VCaP (cell line): ENCODE data around the gene TIMM21.

ENCODE experiments used
- H3K27ac ChIP-seq: fragments of 450-650 bp; 2 replicates; pipeline ENCODE4 v1.5.1; 2017
- TF ChIP-seq, protein P1 (sequence below): fragments of 450-650 bp; conservative IDR thresholded peaks from 2 replicates; pipeline ENCODE4 v1.5.1; 2017; ENCODE audit warnings: mild to moderate bottlenecking, moderate library complexity

Gene TIMM21

DNA sequence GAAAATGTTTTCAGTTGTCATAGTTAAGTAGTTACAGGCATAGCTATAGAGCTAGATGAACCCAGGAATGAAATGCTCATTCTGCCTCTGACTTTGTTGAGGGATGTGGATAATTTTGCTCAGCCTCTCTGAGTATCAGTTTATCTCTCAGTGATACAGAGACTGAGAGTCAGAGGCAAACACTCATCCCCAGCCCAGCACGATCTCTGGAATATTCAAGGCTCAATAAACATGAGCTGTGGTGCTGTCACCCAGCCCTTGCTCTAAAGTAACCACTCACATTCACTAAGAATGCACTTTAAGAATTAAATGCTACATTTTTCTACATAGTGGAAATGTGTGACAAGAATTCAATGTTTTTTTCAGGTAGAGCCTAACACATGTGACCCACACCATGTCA, 30.6 kb downstream of the TIMM21 start:
- TF ChIP-seq, protein P1, sequence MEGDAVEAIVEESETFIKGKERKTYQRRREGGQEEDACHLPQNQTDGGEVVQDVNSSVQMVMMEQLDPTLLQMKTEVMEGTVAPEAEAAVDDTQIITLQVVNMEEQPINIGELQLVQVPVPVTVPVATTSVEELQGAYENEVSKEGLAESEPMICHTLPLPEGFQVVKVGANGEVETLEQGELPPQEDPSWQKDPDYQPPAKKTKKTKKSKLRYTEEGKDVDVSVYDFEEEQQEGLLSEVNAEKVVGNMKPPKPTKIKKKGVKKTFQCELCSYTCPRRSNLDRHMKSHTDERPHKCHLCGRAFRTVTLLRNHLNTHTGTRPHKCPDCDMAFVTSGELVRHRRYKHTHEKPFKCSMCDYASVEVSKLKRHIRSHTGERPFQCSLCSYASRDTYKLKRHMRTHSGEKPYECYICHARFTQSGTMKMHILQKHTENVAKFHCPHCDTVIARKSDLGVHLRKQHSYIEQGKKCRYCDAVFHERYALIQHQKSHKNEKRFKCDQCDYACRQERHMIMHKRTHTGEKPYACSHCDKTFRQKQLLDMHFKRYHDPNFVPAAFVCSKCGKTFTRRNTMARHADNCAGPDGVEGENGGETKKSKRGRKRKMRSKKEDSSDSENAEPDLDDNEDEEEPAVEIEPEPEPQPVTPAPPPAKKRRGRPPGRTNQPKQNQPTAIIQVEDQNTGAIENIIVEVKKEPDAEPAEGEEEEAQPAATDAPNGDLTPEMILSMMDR: no peak
- no peak overlapping the region for H3K27ac ChIP-seq

DNA sequence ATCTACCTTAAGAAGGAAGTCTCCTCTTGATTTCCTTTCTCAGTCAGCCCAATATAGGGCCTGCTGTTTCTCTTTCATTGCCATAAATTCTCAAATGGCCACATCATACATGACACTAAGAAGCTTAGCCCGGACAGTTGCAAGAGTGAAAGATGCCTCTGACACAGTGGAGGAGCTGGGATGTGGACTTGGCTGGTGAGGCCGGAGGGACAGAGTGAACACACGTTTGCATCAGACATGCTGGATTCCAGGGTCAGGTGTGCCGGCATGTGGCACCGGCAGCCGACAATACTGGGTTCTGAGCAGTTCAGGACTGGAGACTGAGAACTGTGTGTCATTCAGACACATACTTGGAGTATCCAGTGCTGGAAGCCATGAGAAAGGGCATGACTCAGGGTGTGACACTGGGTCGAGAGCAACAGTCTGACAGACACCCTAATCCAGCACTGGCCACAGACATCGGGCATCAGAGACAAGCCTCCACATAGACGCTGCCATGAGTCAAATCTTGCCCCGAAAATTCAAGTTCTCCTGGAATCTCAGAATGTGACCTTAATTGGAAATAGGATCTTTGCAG, 31.4 kb downstream of the TIMM21 start:
- no peak overlapping the region for H3K27ac ChIP-seq
- TF ChIP-seq, protein P1: no peak

DNA sequence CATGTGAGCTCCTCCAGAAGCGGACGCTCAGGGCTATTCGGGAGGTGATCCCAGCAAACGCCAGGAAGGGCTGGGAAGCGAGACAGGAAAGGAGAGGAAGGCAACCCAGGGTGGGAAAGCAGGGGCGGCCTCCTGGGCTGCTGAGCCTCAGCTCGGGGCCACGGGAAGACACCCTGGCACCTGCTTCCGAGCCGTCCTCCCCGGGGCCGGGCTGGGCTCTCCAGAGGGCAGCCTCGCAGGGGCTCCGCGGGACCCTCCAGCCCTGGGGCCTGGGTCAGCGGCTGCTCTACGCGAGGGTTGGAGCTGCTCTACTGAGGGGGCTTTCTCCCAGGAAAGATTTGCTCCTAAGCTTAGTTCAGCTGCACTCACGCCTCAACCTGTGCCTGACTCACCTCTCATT, 34.0 kb downstream of the TIMM21 start:
- H3K27ac ChIP-seq: no peak overlapping the region
- TF ChIP-seq, protein P1: no peak

DNA sequence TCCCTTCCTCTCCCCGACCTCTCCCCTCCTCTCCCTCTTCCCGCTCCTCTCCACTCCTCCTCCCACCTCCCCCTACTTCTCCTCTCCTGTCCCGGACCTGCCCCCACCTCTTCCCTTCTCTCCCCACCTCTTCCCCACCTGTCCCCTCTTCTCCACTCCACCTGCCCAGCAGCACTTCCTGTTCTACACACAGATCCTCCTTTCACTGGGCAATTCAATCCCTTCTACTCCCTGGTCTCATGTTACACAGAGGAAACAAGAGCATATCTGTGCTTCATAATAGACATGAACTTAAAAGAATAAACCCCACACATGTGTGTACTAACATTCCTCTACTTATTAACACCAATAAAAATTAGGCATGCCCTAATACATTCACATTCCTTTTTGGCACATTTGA, 34.8 kb downstream of the TIMM21 start:
- TF ChIP-seq, protein P1: no peak
- H3K27ac ChIP-seq: no peak overlapping the region

DNA sequence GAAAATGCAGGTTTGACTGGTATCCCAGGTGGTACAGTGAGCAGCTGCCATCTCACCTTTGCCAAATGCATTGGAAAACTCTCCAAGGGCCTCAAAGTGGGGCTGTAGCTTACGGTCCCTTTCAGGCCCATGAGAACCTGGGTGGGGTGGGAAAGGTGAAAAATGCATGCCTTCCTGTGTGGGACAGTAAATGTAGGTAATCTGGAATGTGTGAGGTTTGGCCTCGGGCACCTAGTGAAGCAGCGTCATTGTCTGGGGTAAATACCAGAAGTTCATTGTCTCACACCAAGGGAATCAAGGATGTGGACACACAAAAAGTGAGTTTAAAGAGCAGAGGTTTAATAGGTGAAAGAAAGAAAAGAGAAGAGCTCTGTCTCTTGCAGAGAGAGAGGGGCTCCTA, 36.6 kb downstream of the TIMM21 start:
- TF ChIP-seq, protein P1: no peak
- no peak overlapping the region for H3K27ac ChIP-seq

DNA sequence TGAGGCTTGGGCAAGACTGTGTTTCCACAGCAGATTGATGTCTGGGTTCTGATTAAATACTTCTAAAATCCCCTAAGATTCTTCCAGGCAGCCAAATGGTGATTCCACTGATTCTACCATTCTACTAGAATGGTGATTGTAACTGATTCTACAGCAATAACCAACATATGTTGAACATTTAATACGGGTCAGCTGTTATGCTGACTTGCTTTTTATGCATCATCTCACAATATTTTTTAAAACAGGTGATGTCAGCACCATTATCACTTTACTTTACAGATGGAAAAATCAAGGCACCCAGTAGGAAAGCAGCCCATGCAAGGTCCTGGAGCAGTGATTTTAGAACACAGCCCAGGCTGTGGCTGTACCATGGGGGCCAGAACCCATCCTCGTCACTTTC, 37.5 kb downstream of the TIMM21 start:
- TF ChIP-seq, protein P1: no peak
- H3K27ac ChIP-seq: no peak overlapping the region

DNA sequence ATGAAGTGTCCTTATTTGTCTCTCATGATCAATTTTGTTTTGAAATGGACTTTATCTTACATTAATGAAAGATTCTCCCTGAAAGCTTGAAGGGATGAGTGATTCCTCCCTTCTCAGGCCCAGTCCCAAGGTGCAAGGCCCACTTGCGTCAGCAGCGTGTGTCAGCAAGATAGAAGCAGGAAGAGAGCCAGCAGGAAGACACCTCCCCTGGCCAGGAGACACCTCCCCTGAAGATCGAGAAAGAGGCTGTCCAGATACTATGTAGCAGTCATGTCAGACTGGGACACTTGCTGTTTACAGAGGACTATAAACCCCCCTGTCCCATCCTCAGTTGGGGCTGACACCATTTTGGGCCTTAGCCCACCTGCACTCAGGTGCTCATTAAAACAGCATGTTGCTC, 38.3 kb downstream of the TIMM21 start:
- TF ChIP-seq, protein P1: no peak
- H3K27ac ChIP-seq: no peak overlapping the region
